ENCODE data around the gene CNTROB.

DNA sequence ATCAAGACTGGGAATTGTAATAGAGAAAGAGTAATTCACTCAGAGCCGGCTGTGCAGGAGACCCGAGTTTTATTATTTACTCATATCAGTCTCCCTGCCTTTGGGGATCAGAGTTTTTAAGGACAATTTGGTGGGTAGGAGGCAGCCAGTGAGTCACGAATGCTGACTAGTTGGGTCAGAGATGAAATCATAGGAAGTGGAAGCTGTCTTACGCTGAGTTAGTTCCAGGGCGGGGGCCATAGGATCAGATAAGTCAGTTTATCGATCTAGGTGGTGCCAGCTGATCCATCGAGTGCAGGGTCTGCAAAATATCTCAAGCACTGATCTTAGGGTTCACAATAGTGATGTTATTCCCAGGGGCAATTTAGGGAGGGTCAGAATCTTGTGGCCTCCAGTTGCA lies 50.2 kb downstream of the CNTROB start:
- TF ChIP-seq POLR2AphosphoS5 (IDR thresholded peaks at IDR 0.05; ENCODE audit: borderline replicate concordance, low read depth, low read length) = no peak
- no peak for TF ChIP-seq FOXP2 (optimal IDR thresholded peaks at IDR 0.05; ENCODE audit: control extremely low read depth, extremely low read length, insufficient read depth)
- no peak for TF ChIP-seq EZH2 (IDR thresholded peaks at IDR 0.05)
